Heart right ventricle (tissue), 16 donors: ENCODE results near the gene CDK5RAP3. TPM values are rescaled to one million over a fixed set of nuclear protein-coding genes. Genes with fewer than 3 reads are reported as not detected.

Experiments used
- ATAC-seq, 8 donors: fragments of 200-7000 bp; cut with Tn5 transposase; one replicate each; pipeline ENCODE4 v1.9.1; 2020; ENCODE audit warnings: mild to moderate bottlenecking in 8 of 8, moderate library complexity in 8 of 8, moderate number of reproducible peaks in 1 of 8
- DNase-seq, 2 donors: peaks; one replicate each; pipeline ENCODE4 v3.0.0-alpha.2; 2020
- H3K27ac ChIP-seq, 10 donors: fragments of 200-600 bp; sonication (generic) in 2 of 10; one replicate each; pipeline versions ENCODE4 v1.5.0 to v1.8.0; 2020 to 2022; ENCODE audit warnings: mild to moderate bottlenecking in 3 of 10
- H3K27me3 ChIP-seq, 7 donors: fragments of 200-600 bp; one replicate each; pipeline ENCODE4 v1.8.0; 2021 to 2022; ENCODE audit warnings: mild to moderate bottlenecking in 2 of 7
- H3K36me3 ChIP-seq, 9 donors: fragments of 200-600 bp; sonication (generic) in 1 of 9; one replicate each; pipeline versions ENCODE4 v1.5.0 to v1.8.0; 2020 to 2022; ENCODE audit warnings: mild to moderate bottlenecking in 2 of 9
- H3K4me1 ChIP-seq, 9 donors: fragments of 200-600 bp; sonication (generic) in 1 of 9; one replicate each; pipeline versions ENCODE4 v1.5.0 to v1.8.0; 2020 to 2022; ENCODE audit warnings: mild to moderate bottlenecking in 4 of 9
- H3K4me3 ChIP-seq, 10 donors: fragments of 200-600 bp; sonication (generic) in 2 of 10; one replicate each; pipeline versions ENCODE4 v1.5.0 to v1.8.0; 2020 to 2022; ENCODE audit warnings: mild to moderate bottlenecking in 7 of 10, moderate library complexity in 2 of 10
- H3K9me3 ChIP-seq, 11 donors: fragments of 200-600 bp in 10 of 11; sonication (generic) in 2 of 11; one replicate each; pipeline versions ENCODE4 v1.5.0 to v1.8.0; 2013 to 2022; ENCODE audit warnings: mild to moderate bottlenecking in 2 of 11, control low read depth in 1 of 11, moderate library complexity in 1 of 11
- WGBS, 2 donors: extraction: QIAGEN DNeasy Blood & Tissue Kit; methylation state at CpG; one replicate each; pipeline ENCODE4 v1.1.7; 2013; ENCODE audit warnings: inconsistent platforms in 1 of 2; 5-methylcytosine and 5-hydroxymethylcytosine counted together
- intact Hi-C, 10 donors: fragments of 100-400 bp; cut with DNase I; formaldehyde crosslinking; loops; one replicate each; pipeline versions ENCODE4 v1.11.1 to v1.14.2; 2022
- long read RNA-seq, 3 donors: library from polyadenylated mRNA; unstranded; transcript quantifications; one replicate each; pipeline ENCODE4 v2.0.0, GENCODE V29; 2020 to 2021
- polyA plus RNA-seq, 2 donors: library from polyadenylated mRNA; stranded (reverse); fragments of 200-250 nt; gene quantifications; one replicate each; pipeline ENCODE4 v1.2.3, GENCODE V29; 2013
- total RNA-seq, 10 donors: library from RNA; stranded (reverse); fragmentation: NEBNext Ultra II Directional in 3 of 10; extraction: Animal tissue kit (Norgen Biotek cat#: 25700) in 3 of 10; gene quantifications; one replicate each; pipeline versions ENCODE4 v1.2.1 to v1.2.4, GENCODE V29; 2021 to 2023
- TF ChIP-seq, protein P1 (sequence below), 9 donors: fragments of 200-600 bp; sonication (generic) in 2 of 9; IDR thresholded peaks; one replicate each; pipeline versions ENCODE4 v1.5.0 to v1.8.0; 2021 to 2022; ENCODE audit warnings: antibody characterized with exemption in 9 of 9, mild to moderate bottlenecking in 5 of 9, moderate library complexity in 1 of 9
- donor health status: Arrhythmogenic right ventricular cardiomyopathy.
- donor health status: ischemic (EF 13 %, LVEDD 7.1; RV severe dilation, severe dysfunction).
- donor health status: healthy with polysubstance abuse.
- donor health status: DM: no; HTN: yes; CAD: no.
- donor health status: DM: no; HTN: no; CAD: no.
- donor health status: ischemic (EF 25% LVEDD 6.9; RV normal size, moderate dysfunction).
- donor health status: ischemic (EF 25% LVEDD 5.7; RV mildly dilated, moderate dysfunction).
- donor health status: healthy.
- donor health status: DM: yes; HTN: yes; CAD: no.
- donor health status: Ischemic cardiomyopathy.
- donor health status: ischemic (EF 35%, LVEDD 5.7; RV mildly dilated, moderate dysfunction).
- donor health status: nonischemic (EF 11% LVEDD 7.7; RV severe dilation, severe dysfunction).
- donor health status: DM: yes; HTN: yes; CAD: no.
- donor health status: PGD.
- donor health status: ischemic (EF 29% LVEDD 5.4; RV normal size, mild dysfunction).
- donor health status: nonischemic (EF 23%, LVEDD 6.1; RV moderate dilation, normal function).

CDK5RAP3 gene, protein sequence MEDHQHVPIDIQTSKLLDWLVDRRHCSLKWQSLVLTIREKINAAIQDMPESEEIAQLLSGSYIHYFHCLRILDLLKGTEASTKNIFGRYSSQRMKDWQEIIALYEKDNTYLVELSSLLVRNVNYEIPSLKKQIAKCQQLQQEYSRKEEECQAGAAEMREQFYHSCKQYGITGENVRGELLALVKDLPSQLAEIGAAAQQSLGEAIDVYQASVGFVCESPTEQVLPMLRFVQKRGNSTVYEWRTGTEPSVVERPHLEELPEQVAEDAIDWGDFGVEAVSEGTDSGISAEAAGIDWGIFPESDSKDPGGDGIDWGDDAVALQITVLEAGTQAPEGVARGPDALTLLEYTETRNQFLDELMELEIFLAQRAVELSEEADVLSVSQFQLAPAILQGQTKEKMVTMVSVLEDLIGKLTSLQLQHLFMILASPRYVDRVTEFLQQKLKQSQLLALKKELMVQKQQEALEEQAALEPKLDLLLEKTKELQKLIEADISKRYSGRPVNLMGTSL
- total RNA-seq (10 to 100 TPM; 44.0 to 71.2 (median 62.3) TPM), polyA plus RNA-seq (100 to 1,000 TPM in 1 of 2 donors, 10 to 100 TPM in 1; 69.9 to 143 TPM)
- long read RNA-seq, donor 1, transcript CDK5RAP3-231 (12 exons, 2,759 nt) = minor isoform, 6 of 64 reads
- long read RNA-seq, donor 1, transcript CDK5RAP3-201 (14 exons, 1,866 nt) = major isoform, 38 of 64 reads
- long read RNA-seq, donor 1, partial matches to known transcripts = 9 of 64 reads
- long read RNA-seq, donor 1, other reads (novel, unspliced or antisense) = 9 of 64 reads
- long read RNA-seq, donor 2, transcript CDK5RAP3-201 (14 exons, 1,866 nt) = major isoform, 59 of 69 reads
- long read RNA-seq, donor 2, partial matches to known transcripts = 4 of 69 reads
- long read RNA-seq, donor 2, other reads (novel, unspliced or antisense) = 1 of 69 reads
- long read RNA-seq, donor 3, transcript CDK5RAP3-201 (14 exons, 1,866 nt) = major isoform, 75 of 97 reads
- long read RNA-seq, donor 3, partial matches to known transcripts = 10 of 97 reads
- long read RNA-seq, donor 3, other reads (novel, unspliced or antisense) = 9 of 97 reads

DNA sequence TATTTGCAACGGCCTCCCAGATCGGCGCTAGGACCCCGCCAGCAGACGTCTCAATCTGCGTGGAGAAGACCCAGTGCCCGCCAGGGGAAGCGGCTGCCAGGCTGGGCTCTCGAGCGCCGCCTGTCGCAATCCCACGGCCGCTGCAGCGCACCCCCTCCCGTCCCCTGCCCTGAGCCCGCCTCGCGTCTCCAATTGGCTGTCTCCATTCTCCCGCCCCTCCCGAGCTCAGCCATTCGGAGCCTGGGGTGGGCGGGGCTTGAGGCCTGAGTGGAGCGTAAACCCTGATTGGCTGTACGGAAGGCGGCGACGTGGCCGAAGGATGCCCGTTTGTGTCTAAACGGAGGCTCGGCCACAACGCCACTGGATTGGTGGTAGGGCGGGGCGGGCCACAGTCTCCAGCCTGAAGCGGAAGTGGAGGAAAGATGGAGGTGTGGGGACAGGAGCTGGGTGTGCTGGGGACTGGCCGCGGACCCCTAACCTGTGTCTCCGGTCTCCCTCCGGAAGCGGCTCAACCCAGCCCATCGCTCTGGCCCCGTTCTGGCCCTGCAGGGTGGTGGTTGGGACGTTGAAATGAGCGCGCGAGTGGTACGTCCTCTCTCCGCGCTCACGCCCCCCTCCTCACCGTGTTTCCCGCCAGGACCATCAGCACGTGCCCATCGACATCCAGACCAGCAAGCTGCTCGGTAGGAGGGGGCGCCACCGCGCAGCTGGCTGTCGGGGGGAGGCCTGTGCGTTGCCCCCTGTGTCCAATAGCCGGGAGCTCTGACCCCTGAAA lies at the start of gene CDK5RAP3:
CDK5RAP3 (plus strand) TSS at position 389 of the 775 bp plus-strand sequence; CDS start at position 423, 34 bp downstream.
- peak within 1 kb of the TSS; percentile 62 to 98 (median 92) for H3K4me3 ChIP-seq
- H3K36me3 ChIP-seq = peaks cover 0 to 34% (median 13%) of the 10 kb centered on the region in 9 donors
- no peaks in the 10 kb centered on the region for H3K27me3 ChIP-seq
- WGBS, 2 donors = 0% methylated on average over 60 to 62 of the region's 62 CpGs
- ATAC-seq = peak; percentile 99 to 100 (median 100)
- intact Hi-C loops = loop anchor here in 7 of 10 donors (1.0 to 5.0 kb wide), 8 partner anchors 22 to 130 kb away; partner anchors contain the start of genes SCRN2 (in 4 of the 7) and SP2 (in 4 of the 7)
- peak within 1 kb of the TSS in 9 of 10 donors; percentile 47 to 91 (median 84) for H3K27ac ChIP-seq
- DNase-seq = peak; percentile 100
- peaks cover 4 to 24% (median 15%) of the 10 kb centered on the region in 9 donors for H3K4me1 ChIP-seq
- TF ChIP-seq, protein P1, sequence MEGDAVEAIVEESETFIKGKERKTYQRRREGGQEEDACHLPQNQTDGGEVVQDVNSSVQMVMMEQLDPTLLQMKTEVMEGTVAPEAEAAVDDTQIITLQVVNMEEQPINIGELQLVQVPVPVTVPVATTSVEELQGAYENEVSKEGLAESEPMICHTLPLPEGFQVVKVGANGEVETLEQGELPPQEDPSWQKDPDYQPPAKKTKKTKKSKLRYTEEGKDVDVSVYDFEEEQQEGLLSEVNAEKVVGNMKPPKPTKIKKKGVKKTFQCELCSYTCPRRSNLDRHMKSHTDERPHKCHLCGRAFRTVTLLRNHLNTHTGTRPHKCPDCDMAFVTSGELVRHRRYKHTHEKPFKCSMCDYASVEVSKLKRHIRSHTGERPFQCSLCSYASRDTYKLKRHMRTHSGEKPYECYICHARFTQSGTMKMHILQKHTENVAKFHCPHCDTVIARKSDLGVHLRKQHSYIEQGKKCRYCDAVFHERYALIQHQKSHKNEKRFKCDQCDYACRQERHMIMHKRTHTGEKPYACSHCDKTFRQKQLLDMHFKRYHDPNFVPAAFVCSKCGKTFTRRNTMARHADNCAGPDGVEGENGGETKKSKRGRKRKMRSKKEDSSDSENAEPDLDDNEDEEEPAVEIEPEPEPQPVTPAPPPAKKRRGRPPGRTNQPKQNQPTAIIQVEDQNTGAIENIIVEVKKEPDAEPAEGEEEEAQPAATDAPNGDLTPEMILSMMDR (IDR thresholded peaks at IDR 0.05) = peak in 8 of 9 donors; percentile 88 to 100 (median 96)
- no peaks in the 10 kb centered on the region for H3K9me3 ChIP-seq

DNA sequence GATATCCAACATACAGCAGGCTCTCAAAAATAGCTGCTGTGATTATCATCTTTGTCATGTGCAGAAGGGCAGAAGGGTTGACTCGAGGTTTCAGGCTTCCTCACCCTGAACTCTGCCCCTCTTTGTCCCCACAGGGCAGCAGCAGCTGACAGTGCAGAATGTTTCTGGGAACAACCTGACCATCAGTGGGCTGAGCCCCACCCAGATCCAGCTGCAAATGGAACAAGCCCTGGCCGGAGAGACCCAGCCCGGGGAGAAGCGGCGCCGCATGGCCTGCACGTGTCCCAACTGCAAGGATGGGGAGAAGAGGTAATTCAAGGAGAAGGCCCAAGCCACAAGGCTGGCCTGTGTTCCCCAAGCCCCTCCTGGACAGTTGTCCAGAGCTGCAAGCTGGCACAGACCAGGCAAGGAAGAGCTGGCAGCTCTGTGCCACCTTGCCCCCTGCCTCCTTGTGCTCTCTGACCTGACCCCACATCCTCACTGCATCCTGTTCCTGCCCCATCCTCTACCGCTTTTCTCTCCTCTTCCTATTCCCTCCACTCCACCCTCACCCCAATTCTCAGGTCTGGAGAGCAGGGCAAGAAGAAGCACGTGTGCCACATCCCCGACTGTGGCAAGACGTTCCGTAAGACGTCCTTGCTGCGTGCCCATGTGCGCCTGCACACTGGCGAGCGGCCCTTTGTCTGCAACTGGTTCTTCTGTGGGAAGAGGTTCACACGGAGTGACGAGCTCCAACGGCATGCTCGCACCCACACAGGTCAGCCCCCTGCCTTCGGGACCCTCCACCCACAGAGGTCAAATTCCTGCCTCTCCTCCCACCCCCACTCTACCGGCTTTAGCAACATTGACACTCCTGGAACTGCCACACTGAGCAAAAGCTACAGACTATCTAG lies 45.9 kb upstream of the CDK5RAP3 start:
- H3K27ac ChIP-seq = no peak overlapping the region
- H3K9me3 ChIP-seq = no peaks in the 10 kb centered on the region
- TF ChIP-seq, protein P1 (IDR thresholded peaks at IDR 0.05) = no peak
- H3K4me3 ChIP-seq = no peak overlapping the region
- intact Hi-C loops = no loop called here
- H3K36me3 ChIP-seq = peaks cover 0 to 90% (median 38%) of the 10 kb centered on the region in 9 donors
- ATAC-seq (no peak), DNase-seq (no peak)
- no peaks in the 10 kb centered on the region for H3K27me3 ChIP-seq
- H3K4me1 ChIP-seq = peaks cover 0 to 22% (median 4%) of the 10 kb centered on the region in 9 donors
- 87% methylated on average over 23 of the region's 23 CpGs for WGBS, 2 donors

GRCh38 chr17:47925678-47925988 lies 45.3 kb upstream of the CDK5RAP3 start:
- Histone ChIP-seq H3K36me3 (peaks cover 0 to 96% (median 38%) of the 10 kb centered on the region in 9 donors), H3K27me3 (no peaks in the 10 kb centered on the region), H3K9me3 (no peaks in the 10 kb centered on the region), H3K4me3 (no peak overlapping the region), H3K4me1 (peaks cover 0 to 22% (median 8%) of the 10 kb centered on the region in 9 donors), H3K27ac (no peak overlapping the region)
- TF ChIP-seq, protein P1 (IDR thresholded peaks at IDR 0.05) = no peak
- WGBS, 2 donors = 71 to 75% methylated on average over 3 of the region's 3 CpGs
- intact Hi-C loops = no loop called here
- DNase-seq = no peak
- no peak for ATAC-seq
